Measurements from ENCODE around the gene COMT. TPM values are rescaled to one million over a fixed set of nuclear protein-coding genes. Genes with fewer than 3 reads are reported as not detected.

COMT gene
- total and polyA plus RNA-seq, 2 experiments from 2014 or later: 29.6 to 29.8 TPM

GRCh38 chr22:19962246-19962908 is 20.8 kb downstream of the COMT start:
- peaks cover 14% of the 10 kb centered on the region for H3K4me1 ChIP-seq (ENCODE audit: insufficient read depth)
- Mint-ChIP-seq H3K9me3 (no peaks in the 10 kb centered on the region; the same call in 2 of the 3 replicates), H3K4me1 (peaks cover 35% of the 10 kb centered on the region), H3K36me3 (ENCODE audit: low read depth) (peaks cover 5% of the 10 kb centered on the region; the same call in 2 of the 3 replicates), H3K27me3 (ENCODE audit: insufficient read depth, low read depth, poor library complexity) (peaks cover 8% of the 10 kb centered on the region), H3K4me3 (peak overlapping the region; percentile 54), H3K27ac (peak overlapping the region; percentile 91; the same call in 1 of the 2 replicates)
- no peaks in the 10 kb centered on the region for H3K9me2 ChIP-seq (ENCODE audit: insufficient read depth)
- no peaks in the 10 kb centered on the region for H3K79me2 ChIP-seq (replicated peaks; ENCODE audit: insufficient read depth)
- peak overlapping the region; percentile 81 for H3K4me2 ChIP-seq
- H3F3A ChIP-seq (replicated peaks; ENCODE audit: low read depth): peaks cover 8% of the 10 kb centered on the region; the same call in 1 of the 2 replicates
- TF ChIP-seq CTCF (conservative IDR thresholded peaks at IDR 0.05; ENCODE audit: low read depth in 2 of 2): peak; percentile 61 to 88
- TF ChIP-seq ZNF331 (CRISPR knock-in tag; IDR thresholded peaks at IDR 0.05; ENCODE audit: low read depth): no peak
- peak; percentile 68 for ATAC-seq
- no peaks in the 10 kb centered on the region for H3K36me3 ChIP-seq (ENCODE audit: insufficient read depth)
- H4K20me1 ChIP-seq (replicated peaks; ENCODE audit: insufficient read depth): no peaks in the 10 kb centered on the region; the same call in 1 of the 2 replicates
- 0 out of 2 replicates have a peak overlapping the region, but pooled peaks have one; percentile 26 for H3K27ac ChIP-seq (ENCODE audit: low read depth)
- peak; percentile 96 for DNase-seq (ENCODE audit: low spot score)
- H3K4me3 ChIP-seq: peak overlapping the region; percentile 45
- no peak overlapping the region for H2AFZ ChIP-seq
- no peaks in the 10 kb centered on the region for H3K27me3 ChIP-seq (ENCODE audit: insufficient read depth)

- TF ChIP-seq EZH2phosphoT487 (IDR thresholded peaks at IDR 0.05; ENCODE audit: unreplicated experiment) (no peak), STAT1 (IDR thresholded peaks at IDR 0.05; ENCODE audit: unreplicated experiment) (no peak), NANOG (IDR thresholded peaks at IDR 0.05; ENCODE audit: borderline replicate concordance) (no peak), POLR2AphosphoS5 (IDR thresholded peaks at IDR 0.05; ENCODE audit: low read depth) (0 out of 2 replicates have a peak, but pooled peaks have one; percentile 11), CREB1 (CRISPR knock-in tag; IDR thresholded peaks at IDR 0.05; ENCODE audit: low read depth) (no peak), JUNB (IDR thresholded peaks at IDR 0.05; ENCODE audit: unreplicated experiment) (no peak), CTCF (conservative IDR thresholded peaks at IDR 0.05; ENCODE audit: low read depth in 2 of 2) (no peak), EZH2 (IDR thresholded peaks at IDR 0.05; ENCODE audit: low read depth, unreplicated experiment) (no peak)
- Mint-ChIP-seq H3K27ac (peak overlapping the region; percentile 96), H3K4me3 (peak overlapping the region; percentile 68), H3K9me3 (no peaks in the 10 kb centered on the region; the same call in 2 of the 3 replicates), H3K27me3 (ENCODE audit: insufficient read depth, low read depth, poor library complexity) (peaks cover 8% of the 10 kb centered on the region), H3K36me3 (ENCODE audit: low read depth) (peaks cover 6% of the 10 kb centered on the region; the same call in 2 of the 3 replicates), H3K4me1 (peaks cover 36% of the 10 kb centered on the region)
- Histone ChIP-seq H4K20me1 (replicated peaks; ENCODE audit: insufficient read depth) (no peaks in the 10 kb centered on the region; the same call in 1 of the 2 replicates), H3K4me2 (peak overlapping the region; percentile 81), H3K9me2 (ENCODE audit: insufficient read depth) (no peaks in the 10 kb centered on the region), H3K36me3 (ENCODE audit: insufficient read depth) (no peaks in the 10 kb centered on the region), H3F3A (replicated peaks; ENCODE audit: low read depth) (peaks cover 8% of the 10 kb centered on the region; the same call in 1 of the 2 replicates), H2AFZ (no peak overlapping the region), H3K27me3 (ENCODE audit: insufficient read depth) (no peaks in the 10 kb centered on the region), H3K79me2 (replicated peaks; ENCODE audit: insufficient read depth) (no peaks in the 10 kb centered on the region), H3K4me3 (peak overlapping the region; percentile 45), H3K4me1 (ENCODE audit: insufficient read depth) (peaks cover 14% of the 10 kb centered on the region), H3K27ac (ENCODE audit: low read depth) (0 out of 2 replicates have a peak overlapping the region, but pooled peaks have one; percentile 26)
- peak; percentile 48 for ATAC-seq
- peak; percentile 86 for DNase-seq (ENCODE audit: low spot score)
Observed at GRCh38 chr22:19962909-19963806, 21.6 kb downstream of the COMT start.

All from GM23338 (cell line).